ENCODE measurements around the gene TMEM200B.
"Not testable (repeated sequence)": the region's sequence is repeated elsewhere in the genome, so short reads cannot be mapped to it uniquely, and the experiment has no call there.

Gene TMEM200B

DNA sequence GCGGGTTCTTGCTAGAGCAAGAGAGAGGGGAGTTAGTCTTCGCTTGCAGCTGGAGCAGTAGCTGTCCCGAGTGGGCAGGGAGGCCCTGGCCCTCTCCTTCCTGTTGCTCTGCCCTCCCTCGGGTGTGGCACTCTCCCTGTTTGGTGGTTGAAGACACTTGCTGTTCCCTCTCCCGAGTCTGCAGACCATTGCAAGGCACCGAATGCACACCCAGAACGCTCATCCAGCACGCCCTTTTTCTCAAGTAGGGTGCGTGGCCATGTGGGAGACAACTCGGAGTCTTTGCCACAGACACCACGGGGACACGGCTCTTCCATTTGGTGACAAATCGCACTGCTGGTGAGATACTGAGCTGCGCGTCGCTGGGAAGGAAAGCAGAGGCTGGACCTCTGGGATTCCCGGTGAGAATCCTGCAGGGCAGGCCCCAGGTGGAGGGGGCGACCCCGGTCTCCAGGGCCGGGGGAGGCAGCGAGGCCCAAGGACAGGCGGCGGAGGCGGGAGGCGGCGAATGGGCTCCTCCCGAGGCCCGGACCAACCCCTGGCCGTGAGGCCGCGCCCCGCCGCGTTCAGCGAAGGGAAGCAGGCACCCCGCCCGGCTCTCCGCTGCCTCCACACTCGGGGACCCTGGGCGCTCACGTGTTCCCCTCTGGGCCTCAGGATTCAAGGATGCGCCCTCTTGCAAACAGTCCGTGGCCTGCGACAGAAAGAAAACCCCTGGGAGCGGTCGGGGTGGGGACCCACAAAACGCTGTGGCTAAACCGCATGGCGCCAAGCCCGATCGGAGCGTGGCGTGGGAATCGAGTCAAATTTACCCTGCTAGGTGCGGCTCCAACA lies 10.4 kb upstream of the TMEM200B start:
- no peak for DNase-seq

DNA sequence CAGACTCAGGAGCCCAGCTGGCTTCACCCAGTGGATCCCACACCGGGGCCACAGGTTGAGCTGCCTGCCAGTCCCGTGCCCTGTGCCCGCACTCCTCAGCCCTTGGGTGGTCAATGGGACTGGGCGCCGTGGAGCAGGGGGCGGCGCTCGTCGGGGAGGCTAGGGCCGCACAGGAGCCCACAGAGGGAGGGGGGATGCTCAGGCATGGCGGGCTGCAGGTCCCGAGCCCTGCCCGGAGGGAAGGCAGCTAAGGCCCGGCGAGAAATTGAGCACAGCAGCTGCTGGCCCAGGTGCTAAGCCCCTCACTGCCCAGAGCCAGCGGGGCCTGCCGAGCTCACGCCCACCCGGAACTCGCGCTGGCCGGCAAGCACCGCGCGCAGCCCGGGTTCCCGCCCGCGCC lies 7.4 kb upstream of the TMEM200B start:
- DNase-seq = not testable (repeated sequence)

DNA sequence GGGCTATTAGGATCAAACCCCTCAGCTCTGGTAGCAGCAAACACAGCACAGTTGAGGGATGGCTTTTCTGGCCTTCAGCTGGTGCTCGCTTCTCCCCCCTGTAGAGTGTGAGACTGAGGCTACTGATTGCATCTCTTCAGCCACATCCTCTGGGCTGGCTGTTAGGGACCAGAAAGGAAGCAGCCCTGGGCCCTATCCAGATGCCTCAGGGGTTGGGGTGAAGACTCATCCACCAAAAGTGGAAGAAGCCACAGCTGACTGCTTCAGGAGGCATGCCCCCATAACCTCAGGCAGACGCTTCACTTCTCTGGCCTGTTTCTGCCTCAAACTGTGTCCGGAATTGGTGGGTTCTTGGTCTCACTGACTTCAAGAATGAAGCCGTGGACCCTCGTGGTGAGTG lies 6.2 kb upstream of the TMEM200B start:
- no peak for DNase-seq

DNA sequence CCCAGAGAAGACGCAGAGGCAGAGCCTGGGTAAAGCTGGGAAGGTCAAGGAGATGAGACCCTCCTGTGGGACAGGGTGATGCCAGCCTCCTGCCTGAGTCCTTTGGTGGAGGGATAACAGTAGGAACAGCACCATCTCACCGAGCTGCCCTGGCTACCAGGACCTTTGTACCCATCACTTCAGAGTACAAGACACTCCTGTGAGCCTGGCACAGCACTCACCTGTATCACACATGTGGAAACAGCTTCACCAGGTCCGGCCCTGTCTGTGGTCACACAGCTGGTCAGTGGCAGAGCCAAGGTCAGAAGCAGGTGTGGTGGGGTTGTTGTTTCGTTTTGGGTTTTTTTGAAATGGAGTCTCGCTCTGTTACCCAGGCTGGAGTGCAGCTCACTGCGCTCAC lies 5.0 kb upstream of the TMEM200B start:
- no peak for DNase-seq

DNA sequence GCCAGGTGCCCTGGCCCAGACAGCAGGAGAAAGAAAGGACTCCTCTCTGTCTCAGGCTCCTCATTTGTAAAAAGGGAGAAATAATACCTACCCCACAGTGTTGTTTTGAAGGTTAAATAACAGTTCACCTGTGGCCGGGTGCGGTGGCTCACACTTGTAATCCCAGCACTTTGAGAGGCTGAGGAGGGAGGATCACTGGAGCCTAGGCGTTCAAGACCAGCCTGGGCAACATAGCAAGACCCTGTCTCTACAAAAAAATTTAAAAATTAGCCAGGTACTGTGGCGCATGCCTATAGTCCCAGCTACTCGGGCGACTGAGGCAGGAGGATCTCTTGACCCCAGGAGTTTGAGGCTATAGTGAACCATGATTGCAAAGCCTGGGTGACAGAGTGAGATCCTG lies 2.5 kb upstream of the TMEM200B start:
- no peak for DNase-seq

DNA sequence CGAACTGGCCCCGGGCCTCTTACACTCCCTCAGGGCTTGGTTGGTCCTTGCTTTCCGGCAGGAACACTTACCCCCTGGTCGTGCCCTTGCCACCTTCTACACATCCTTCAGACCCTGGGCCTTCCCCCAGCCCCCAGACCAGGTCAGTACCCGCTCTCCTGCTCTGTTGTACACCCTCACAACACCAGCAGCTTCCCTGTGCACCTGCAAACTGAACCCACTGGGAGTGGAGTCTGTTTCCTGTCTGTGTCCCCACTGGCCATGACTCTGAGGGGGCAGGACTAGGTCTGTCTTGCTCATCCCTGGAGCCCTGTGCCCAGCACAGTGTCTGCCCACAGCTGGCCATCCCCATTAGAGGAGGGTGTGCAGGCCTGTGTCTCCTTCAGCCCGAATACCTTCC lies 2.1 kb upstream of the TMEM200B start:
- DNase-seq = no peak

DNA sequence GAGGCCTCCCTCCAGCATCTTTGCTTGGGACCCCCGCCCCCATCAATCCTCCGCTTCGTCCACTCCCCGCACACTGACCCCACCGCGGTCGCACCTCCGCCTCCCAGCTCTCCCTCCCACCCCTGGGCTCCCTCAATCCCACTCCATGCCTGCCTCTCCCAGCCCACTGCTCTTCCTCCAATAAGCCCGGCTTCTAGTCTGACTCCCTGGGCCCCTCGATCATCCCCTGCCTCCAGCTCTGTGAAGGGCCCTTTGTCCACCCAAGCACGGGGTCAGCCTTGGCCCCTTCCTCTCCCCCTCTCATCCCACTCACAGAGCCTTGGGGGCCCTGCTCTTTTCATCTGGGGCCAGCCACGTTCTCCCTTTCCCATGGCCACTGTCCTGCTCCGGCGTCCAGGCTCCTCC lies 1.5 kb upstream of the TMEM200B start:
- DNase-seq = no peak

DNA sequence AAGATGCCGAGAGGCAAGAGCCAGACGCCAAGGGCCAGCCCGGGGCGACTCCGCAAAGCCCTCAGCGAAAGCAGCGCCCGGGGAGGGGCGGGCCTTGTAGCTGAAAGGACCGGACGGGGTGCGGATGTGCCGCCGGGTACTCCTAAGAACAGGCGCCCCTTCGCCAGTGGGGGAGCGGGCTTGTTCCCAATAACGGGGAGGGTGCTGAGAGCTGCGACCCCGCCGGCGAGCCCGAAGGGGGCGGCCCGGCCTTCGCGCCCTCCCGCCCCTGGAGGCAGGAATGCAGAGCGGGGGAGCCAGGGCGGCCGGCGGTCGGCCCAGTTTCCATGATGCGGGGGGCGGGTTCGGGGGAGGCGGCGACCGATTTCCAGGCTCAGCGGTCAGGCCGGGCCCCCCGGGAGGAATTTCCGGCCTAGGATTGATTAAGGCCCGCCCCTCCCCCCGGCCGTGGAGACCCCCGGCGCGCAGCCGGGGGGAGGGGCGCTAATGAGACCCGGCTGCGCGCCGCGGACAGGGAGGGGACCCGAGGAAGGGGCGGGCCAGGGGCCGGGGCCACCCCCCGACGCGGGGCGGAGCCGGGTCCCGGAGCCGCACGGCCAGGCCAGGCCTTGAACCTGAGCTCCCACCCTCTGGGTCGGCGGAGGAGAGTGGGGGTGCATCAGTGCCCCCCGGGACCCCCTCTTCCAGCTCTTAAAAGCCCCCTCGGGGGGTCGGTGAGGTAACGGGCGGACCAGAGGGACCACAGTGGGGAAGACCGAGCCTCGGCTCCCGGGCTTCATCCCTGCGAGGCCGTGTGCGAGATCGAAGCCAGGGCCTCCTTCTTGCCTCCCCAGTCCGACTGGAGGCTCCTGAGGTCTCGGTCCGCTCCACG lies 898 bp upstream of the TMEM200B start:
- DNase-seq = no peak

DNA sequence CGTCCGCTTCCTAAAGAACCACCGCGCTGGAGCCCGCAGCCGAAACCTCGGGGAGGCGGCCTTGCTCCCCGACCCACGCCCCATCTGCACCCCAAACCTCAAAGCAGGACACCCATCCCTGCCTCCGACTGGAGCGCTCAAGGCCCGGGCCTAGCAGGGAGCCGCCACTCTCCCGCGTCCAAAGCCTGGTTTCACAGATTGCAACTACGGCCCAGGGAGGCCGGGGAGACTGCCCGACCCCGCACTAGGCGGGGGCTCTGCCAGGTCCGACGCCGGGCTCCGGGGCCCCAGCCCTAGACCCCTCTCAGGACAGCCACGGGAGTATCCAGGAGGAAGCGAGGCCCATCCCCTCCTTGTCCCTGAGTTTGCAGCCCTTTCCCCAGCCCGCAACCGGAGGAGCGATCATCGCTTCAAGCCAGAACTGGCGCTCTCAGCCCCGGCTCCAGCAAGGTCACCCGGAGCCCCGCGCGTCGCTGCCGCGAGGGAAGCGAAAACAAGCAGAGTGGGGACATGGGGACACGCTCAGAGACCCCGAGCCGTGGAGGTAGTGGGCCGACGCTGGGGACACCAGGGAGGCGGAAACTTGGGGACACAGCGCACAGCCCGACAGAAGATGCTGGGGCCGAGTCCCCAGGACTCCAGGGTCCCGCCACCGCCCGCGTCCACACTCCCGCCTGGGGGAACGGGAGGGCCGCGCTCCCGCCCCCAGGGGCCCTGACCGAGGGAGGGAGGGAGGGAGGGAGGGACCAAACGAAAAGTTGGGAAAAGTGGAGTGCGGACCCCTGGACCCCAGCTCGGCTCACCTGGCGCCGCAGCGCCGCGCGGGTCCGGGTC lies 433 bp downstream of the TMEM200B start:
- no peak for DNase-seq

DNA sequence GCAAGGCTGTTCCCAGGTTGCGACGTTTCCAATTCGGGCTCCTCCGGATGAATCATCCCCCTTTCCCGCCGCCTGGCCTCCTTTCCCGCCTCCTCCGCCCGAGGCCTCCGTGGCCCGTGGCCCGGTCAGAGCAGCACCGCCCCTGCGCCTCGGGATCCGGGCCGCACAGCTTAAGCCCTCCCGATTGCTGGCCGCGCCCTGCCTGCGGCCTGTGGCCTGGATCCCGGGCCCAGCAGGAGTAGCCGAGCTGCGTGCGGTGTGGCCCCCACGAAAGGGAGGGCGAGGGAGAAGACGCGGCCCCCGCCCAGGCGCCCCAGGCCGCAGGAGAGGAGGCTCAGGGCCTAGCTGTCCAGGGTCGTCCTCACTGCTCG lies 1.0 kb downstream of the TMEM200B start:
- no peak for DNase-seq

DNA sequence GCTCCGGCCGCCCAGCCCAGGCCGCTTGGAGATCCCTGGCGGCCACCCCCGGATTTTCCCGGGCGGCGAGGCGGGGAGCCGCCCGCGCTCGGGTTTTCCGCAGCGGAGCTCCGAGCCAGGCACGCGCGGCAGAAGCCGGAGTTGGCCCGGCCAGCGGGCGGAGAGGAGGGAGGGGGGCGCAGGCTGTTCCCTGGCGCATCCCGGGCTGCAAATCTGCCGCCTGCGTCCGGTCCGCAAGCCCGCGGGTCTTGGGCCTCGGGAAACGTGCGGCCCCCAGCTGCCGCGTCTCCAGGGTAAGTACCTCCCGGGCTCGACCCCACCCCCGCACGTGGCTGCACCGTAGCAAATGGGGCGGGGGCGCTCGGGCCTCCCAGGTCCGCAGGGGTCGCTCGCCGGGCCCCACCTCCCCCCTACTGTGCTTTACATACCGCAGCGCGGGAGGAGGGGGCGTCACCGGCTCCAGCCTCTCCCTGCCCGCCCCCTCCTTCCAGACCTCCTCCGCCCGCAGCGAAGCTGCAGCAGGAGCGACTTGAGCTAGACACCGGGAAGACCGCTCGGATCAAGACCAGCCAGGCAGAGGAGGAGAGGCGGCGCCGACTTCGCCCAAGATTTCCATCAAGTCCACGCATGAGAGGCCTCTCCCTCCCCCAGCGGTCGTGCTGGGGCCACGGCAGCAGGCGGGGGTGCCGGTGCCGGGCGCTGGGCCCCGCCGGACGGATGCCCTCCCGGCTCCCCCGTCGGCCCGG lies 1.6 kb downstream of the TMEM200B start:
- DNase-seq = no peak

DNA sequence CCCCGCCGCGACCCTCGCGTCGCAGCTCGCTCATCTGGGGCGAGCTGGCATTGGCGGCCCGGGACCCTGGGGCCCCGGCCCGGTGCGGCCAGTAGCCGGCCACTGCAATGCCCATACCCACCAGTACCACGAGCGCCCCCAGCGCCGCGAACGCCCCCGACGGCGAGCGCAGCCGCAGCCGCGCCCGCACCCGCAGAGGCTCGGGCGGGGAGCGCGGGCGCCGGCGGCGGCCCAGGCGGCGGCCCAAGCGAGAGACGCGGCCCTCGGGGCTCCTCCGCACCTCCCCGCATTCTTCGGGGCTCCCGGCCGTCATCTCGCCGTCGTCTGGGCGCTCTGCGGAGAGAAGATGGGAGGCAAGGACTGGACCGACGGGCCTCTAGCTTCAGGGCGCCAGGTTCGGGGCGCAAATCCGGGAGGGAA lies 2.2 kb downstream of the TMEM200B start:
- DNase-seq = no peak

DNA sequence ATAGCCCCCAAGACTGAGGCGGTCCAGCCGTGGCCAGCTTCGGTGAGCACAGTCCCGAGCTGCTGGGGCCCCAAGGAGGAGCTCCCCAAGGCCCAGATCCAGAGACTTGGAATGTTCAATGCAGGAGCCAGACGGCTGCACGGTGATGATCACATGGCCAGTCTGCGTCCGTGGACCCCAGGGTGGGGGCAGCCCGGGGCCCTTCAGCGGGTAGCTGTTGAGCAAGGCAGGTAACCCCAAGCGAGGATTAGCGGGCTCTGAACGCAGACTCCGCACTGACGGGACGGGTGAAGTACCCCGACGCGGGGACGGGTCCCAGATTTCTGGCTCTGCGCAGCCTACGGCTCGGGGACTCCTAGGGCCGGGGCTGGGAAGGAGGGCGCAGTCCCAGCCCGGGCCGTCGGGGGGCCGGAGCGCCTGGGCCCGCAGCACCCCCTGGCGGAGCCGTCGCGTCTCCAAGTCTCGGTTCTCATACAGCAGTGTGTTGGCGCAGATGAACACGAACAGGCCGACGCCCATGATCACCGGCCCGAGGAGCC lies 2.7 kb downstream of the TMEM200B start:
- no peak for DNase-seq

DNA sequence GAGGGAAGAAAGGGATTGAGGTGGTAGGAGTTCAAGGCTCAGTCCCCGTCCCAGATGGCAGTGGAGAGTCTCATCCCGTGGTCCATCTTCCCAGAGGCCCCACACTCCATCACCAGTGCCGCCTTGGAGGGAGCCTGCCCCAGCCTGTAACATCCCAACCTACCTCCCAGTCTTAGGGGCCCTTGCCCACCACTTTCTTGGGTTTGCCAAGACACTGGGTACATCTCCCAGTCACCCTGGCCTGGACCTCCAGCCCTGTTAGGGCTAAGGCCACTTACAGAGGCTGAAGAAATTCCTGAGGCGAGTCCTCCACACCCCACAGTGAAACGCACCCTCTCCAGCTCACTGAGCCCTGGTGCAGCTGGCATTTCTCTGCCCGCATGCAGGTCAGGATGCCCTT lies 3.3 kb downstream of the TMEM200B start:
- no peak for DNase-seq

DNA sequence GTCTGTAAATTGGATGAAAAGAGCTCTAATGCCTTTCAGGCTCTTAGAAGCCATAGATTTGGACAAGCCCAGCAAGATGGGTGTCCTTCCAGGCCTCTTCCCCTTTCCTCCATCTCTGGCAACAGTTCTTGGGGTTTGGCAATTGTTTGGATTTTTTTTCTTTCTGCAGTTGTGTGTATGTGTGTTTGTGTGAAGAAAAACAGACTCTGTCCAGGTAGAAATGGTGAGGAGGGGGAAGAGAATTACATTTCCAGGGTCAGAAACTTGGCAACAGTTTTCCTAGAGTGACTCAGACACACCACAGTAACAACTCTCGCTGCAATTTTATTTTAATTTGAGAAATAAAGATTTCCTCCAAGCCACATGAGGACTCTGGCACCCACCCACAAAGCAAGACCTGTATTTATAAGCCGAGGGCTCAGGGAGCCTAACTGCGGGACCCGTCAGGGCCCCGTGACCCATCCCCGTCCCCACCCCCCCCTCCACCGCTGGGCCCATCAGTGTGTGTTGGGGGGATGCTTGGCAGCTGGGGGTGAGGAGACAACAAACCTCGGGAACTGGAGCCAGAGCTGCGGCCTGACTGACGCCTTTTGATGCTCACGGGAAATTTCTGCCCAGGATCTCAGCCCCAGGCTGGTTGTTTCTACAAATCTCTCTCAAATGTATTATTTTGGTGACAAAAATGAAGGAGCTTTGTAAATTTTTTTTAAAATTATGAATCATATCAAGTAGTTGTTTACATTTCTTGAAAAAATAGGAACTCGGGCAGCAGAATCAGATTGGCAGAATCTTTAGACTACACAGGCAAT lies 4.4 kb downstream of the TMEM200B start:
- no peak for DNase-seq

DNA sequence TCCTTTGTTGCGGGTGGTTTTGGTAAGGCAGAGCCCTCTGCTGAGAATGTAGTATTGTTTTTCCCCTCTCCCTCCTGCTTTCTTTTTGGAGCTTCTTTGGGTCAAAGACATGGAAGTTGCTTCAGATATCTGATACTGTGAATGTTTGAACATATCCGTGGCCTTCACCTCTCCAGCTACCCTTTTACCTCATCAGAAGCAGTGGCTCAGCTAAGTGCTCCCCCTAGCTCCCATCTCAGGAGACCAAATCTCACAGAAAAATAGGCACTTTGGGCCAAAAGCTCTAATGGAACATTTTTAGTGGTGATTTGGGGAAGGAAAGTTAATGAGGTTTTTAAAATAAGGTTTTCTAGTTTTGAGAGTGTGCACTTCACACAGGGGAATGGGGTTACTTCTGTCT lies 6.3 kb downstream of the TMEM200B start:
- DNase-seq = no peak

DNA sequence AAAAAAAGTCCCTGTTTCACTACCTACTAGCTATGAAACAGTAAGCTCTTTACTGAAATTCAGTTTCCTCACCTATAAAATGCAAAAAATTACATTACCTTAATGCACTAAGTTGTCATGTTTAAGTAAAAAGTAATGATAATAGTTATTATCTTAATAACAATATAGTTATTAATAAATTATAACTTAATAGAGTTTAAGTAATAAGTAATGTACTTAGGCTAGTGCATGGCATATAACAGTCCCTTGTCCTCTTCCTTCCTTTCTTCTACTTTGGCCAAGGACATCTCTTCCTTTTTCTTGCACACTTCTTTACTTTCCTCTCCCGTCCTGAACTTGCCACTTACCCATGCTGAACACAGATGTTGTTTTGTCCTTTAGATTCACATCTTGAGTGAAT lies 9.0 kb downstream of the TMEM200B start:
- no peak for DNase-seq

DNA sequence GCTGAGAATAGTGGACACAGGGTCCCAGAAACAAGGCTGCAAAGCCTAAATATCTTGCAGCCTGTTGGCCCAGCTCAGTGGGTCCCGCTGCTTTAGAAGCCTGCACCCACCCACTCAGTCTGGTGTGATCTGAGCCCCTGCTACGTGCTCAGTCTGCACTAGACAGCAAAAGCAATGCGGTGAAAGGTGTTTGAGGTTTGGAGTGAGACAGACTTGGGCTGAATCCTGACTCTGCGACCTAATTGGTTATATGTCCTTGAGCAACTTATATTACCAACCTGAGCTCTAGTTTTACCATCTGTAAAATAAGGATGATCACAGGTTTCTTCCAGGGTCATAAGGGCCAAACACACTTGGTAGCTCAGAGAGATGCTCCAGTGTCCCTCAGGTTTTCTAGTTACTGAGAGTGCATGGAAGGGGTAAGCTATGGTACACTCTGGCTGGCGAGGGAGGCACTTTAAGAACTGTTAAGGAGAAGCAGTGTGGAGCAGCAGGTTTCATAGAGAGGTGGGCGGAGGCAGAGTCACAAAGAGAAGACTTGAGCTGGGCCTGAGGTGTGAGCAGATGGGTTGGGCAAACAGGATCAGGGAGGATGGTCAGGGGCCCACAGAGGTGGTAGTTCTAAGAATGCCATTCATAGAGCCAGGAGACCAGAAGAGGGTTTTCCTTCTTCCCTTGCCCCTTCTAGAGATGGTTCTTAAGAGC lies 10.1 kb downstream of the TMEM200B start:
- DNase-seq = no peak

DNA sequence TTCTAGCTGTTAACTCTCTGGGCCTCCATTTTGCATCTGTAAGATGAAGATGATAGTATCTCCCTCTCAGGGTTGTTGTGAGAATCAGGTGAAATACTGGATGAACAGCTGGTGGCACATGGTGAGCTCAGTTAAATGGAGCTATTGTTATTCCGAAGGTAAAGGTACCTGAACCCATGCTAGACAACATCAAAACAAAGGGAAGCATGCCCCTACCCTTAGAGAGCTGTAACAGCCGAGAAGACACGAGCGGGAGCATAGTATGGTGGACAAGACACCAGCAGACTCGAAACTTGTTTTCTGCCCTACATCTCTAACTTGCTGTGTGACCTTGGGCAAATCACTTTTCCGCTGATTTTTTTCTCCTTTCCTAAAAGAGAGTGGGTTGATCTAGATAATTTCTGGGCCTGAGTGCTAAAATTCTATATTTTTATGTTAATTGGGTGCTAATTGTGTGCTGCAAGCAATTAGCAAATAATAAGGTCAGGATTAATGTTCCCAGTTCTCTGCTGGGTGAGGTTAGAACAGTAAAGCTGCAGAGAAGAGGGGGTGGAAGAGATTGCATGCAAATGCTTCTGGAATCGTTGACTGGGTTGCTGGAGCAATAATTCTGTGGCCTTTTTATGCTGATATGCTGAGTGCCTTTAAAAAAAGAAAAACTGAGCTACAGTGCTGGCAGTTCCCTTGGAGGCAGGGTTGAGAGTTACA lies 10.8 kb downstream of the TMEM200B start:
- DNase-seq = no peak

DNA sequence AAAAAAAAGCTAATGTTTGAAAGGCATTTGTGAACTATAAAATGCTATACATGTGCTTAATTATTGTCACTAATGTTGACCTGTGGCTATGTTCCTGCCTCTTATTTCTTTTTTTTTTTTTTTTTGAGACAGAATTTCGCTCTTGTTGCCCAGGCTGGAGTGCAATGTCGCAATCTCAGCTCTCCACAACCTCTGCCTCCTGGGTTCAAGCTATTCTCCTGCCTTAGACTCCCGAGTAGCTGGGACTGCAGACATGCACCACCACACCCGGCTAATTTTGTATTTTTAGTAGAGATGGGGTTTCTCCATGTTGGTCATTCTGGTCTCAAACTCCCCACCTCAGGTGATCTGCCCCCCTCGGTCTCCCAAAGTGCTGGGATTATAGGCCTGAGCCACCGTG lies 15.7 kb downstream of the TMEM200B start:
- DNase-seq = not testable (repeated sequence)

Measured in cerebellar nuclear complex (tissue), 1 donor.